ENCODE measurements around the gene LRRC32.

DNA sequence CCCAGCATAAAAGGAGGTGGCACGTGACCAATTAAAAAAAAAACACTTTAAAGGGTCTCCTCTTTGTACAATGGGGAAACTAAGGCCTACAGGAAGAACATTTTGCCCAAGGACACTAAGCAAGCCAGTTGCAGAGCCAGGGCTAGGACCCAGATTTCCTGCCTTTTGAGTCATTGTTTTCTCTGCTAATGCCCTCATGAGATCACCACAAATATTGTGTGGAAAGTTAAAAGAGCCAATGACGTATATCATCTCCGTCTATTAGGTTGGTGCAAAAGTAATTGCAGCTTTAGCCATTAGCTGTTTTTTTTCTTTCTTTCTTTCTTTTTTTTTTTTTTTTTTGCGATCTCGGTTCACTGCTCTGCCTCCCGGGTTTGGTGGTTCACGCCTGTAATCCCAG, 24.1 kb upstream of the LRRC32 start:
- TF ChIP-seq, protein P1, sequence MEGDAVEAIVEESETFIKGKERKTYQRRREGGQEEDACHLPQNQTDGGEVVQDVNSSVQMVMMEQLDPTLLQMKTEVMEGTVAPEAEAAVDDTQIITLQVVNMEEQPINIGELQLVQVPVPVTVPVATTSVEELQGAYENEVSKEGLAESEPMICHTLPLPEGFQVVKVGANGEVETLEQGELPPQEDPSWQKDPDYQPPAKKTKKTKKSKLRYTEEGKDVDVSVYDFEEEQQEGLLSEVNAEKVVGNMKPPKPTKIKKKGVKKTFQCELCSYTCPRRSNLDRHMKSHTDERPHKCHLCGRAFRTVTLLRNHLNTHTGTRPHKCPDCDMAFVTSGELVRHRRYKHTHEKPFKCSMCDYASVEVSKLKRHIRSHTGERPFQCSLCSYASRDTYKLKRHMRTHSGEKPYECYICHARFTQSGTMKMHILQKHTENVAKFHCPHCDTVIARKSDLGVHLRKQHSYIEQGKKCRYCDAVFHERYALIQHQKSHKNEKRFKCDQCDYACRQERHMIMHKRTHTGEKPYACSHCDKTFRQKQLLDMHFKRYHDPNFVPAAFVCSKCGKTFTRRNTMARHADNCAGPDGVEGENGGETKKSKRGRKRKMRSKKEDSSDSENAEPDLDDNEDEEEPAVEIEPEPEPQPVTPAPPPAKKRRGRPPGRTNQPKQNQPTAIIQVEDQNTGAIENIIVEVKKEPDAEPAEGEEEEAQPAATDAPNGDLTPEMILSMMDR (conservative IDR thresholded peaks at IDR 0.05; ENCODE audit: low read length): no peak
- TF ChIP-seq EZH2phosphoT487 (IDR thresholded peaks at IDR 0.05; ENCODE audit: borderline replicate concordance, low read depth, low read length): no peak

Measured in OCI-LY7 (cell line).